ENCODE data around the gene ASCL2. TPM values are rescaled to one million over a fixed set of nuclear protein-coding genes. Genes with fewer than 3 reads are reported as not detected.

The ASCL2 gene
- total RNA-seq, 3 donors from 2014 or later = 0.96 to 4.8 (median 3.3) TPM

GRCh38 chr11:2266586-2267305, 3.6 kb downstream of the ASCL2 start:
- Histone ChIP-seq H3K36me3 (no peaks in the 10 kb centered on the region), H3K27ac (no peak overlapping the region), H3K27me3 (peaks cover 10 to 12% of the 10 kb centered on the region in 2 donors), H3K9me3 (no peaks in the 10 kb centered on the region), H3K4me1 (peaks cover 6 to 14% of the 10 kb centered on the region in 2 donors), H3K4me3 (no peak overlapping the region)
- TF ChIP-seq POLR2A (IDR thresholded peaks at IDR 0.05) (no peak), CTCF (IDR thresholded peaks at IDR 0.05) (no peak), POLR2AphosphoS5 (IDR thresholded peaks at IDR 0.05) (no peak)
- intact Hi-C loops (cut with DNase I; ENCODE audit: low total_unique reads) = no loop called here
- DNase-seq (ENCODE audit: low spot score in 2 of 2) = peak; percentile 13 to 47

GRCh38 chr11:2265854-2266585, 4.4 kb downstream of the ASCL2 start:
- H3K36me3 ChIP-seq = no peaks in the 10 kb centered on the region
- peaks cover 6 to 13% of the 10 kb centered on the region in 2 donors for H3K4me1 ChIP-seq
- H3K4me3 ChIP-seq = no peak overlapping the region
- intact Hi-C loops (cut with DNase I; ENCODE audit: low total_unique reads) = no loop called here
- H3K9me3 ChIP-seq = no peaks in the 10 kb centered on the region
- TF ChIP-seq POLR2A (IDR thresholded peaks at IDR 0.05) = no peak
- TF ChIP-seq POLR2AphosphoS5 (IDR thresholded peaks at IDR 0.05) = no peak
- no peak for TF ChIP-seq CTCF (IDR thresholded peaks at IDR 0.05)
- peaks cover 8 to 9% of the 10 kb centered on the region in 2 donors for H3K27me3 ChIP-seq
- H3K27ac ChIP-seq = peak overlapping the region in 1 of 2 donors; percentile 7
- DNase-seq (ENCODE audit: low spot score in 2 of 2) = peak; percentile 16 to 38

- peak; percentile 15 to 44 for DNase-seq (ENCODE audit: low spot score in 2 of 2)
- no peaks in the 10 kb centered on the region for H3K36me3 ChIP-seq
- H3K27me3 ChIP-seq = peaks cover 4% of the 10 kb centered on the region in 2 donors
- H3K9me3 ChIP-seq = no peaks in the 10 kb centered on the region
- peaks cover 6 to 7% of the 10 kb centered on the region in 2 donors for H3K4me1 ChIP-seq
- no peak overlapping the region for H3K27ac ChIP-seq
- intact Hi-C loops (cut with DNase I; ENCODE audit: low total_unique reads) = no loop called here
- TF ChIP-seq POLR2A (IDR thresholded peaks at IDR 0.05) (no peak), CTCF (IDR thresholded peaks at IDR 0.05) (no peak), POLR2AphosphoS5 (IDR thresholded peaks at IDR 0.05) (no peak)
- H3K4me3 ChIP-seq = no peak overlapping the region
Measured at GRCh38 chr11:2265396-2265795, 5.0 kb downstream of the ASCL2 start.

- TF ChIP-seq POLR2AphosphoS5 (IDR thresholded peaks at IDR 0.05) = no peak
- no peak for TF ChIP-seq POLR2A (IDR thresholded peaks at IDR 0.05)
- no peak for TF ChIP-seq CTCF (IDR thresholded peaks at IDR 0.05)
- peak in 1 of 2 donors; percentile 43 for DNase-seq (ENCODE audit: low spot score in 2 of 2)
- H3K27me3 ChIP-seq = no peaks in the 10 kb centered on the region
- no peak overlapping the region for H3K4me3 ChIP-seq
- no peaks in the 10 kb centered on the region for H3K36me3 ChIP-seq
- no peaks in the 10 kb centered on the region for H3K9me3 ChIP-seq
- no peak overlapping the region for H3K27ac ChIP-seq
- no peaks in the 10 kb centered on the region for H3K4me1 ChIP-seq
- intact Hi-C loops (cut with DNase I; ENCODE audit: low total_unique reads) = no loop called here
Measured at GRCh38 chr11:2264366-2265053, 5.9 kb downstream of the ASCL2 start.
